Dedifferentiated amniotic fluid mesenchymal stem cell (primary cell): Measurements from ENCODE around the gene COX7A1.
"Not testable (repeated sequence)": the region's sequence is repeated elsewhere in the genome, so short reads cannot be mapped to it uniquely, and the experiment has no call there.

ENCODE experiments used
- DNase-seq: peaks from one replicate; pipeline ENCODE4 v3.0.0-alpha.2; 2016; ENCODE audit errors: extremely low spot score

The COX7A1 gene

DNA sequence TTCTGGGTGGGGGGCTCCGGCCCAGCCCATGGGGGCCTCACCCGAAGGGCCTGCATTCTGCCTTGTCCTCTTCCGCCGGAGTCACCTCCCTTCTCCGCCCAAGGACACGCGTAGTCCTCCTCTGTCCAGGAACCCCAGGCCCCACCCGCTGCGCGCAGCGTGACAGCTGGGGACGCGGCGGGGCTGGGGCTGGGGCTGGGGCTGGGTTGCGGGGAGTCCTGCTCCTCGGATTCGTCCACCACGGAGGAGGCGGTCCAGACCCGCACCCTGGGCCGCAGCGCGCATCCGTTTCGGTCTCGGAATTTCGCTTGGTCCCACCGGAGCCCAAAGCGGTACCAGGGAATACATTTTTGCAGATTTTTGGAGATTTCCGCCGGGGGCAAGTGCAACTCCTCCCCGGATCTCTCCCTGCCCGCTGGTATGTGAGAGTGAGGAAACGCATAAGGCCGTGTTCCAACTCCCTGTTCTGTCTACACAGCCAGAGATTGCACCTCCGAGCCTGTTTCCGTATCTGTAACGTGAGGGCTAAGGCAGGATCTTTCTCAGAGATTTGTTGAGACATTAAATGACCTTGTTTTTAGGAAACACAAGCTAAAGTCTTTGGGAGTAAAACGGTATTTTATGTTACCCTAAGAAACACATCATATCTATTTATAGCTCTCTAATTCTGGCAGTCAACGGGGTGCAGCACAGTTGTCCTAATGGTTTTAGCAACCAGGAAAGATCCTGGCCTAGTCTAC is at the start of gene COX7A1:
Gene COX7A1, minus strand, starts transcription at position 96 of the 740 bp plus-strand sequence. Its CDS starts 40 bp downstream, at position 56.
- no peak for DNase-seq

- DNase-seq = no peak
These were observed 49.4 kb upstream of the COX7A1 start for GRCh38 chr19:36201684-36202083.

- no peak for DNase-seq
These were observed 45.9 kb upstream of the COX7A1 start for GRCh38 chr19:36198119-36198518.

DNA sequence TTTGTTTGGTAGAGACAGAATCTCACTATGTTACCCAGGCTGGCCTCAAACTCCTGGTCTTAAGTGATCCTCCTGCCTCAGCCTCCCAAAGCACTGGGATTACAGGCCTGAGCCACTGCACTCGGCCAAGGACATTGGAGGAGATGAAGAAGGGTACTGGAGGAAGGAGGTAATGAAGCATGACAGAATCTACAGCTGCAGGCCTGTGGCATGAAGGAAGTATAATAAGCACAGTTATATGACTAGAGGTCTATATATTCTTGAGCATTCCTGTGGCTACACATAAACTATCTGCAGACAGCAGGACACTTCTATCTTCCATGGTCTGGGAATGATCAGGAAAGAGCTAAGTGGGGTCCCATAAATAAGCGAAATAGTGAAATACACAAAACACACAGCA is 44.0 kb upstream of the COX7A1 start:
- no peak for DNase-seq

GRCh38 chr19:36186722-36187121 is 34.5 kb upstream of the COX7A1 start:
- DNase-seq = not testable (repeated sequence)

DNA sequence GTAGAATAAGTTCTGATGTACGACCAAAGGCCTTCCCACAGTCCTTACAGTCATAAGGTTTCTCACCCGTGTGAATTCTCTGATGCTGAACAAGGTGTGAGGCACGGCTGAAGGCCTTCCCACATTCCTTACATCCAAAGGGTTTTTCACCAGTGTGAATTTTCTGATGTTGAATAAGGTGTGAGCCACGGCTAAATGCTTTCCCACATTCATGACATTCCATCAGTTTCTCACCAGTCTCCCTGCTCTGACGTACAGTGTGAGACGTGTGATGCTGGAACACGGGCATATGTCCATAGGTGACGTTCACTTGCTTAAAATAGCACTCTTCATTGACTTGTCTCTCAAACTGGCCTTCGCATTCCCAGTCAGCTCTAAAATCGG is 31.0 kb upstream of the COX7A1 start:
- no peak for DNase-seq

DNA sequence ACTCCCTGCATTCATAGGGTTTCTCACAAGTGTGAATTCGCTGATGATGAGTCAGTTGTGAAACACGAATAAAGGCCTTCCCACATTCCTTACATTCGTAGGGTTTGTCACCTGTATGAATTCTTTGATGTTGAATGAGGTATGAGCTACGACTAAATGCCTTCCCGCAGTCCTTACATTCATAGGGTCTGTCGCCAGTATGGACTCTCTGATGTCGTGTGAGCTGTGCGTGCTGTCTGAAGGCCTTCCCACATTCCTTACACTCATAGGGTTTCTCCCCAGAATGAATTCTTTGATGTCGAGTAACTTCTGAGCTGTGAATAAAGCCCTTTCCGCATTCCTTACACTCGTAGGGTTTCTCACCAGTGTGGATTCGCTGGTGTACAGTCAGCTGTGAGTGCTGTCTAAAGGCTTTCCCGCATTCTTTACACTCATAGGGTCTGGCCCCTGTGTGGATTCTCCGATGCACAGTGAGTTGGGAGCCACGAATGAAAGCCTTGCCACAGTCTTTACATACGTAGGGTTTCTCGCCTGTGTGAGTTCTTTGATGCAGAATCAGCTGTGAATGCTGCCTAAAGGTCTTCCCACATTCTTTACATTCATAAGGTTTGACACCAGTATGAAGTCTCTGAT is 30.5 kb upstream of the COX7A1 start:
- no peak for DNase-seq

GRCh38 chr19:36179077-36179476 is 26.8 kb upstream of the COX7A1 start:
- not testable (repeated sequence) for DNase-seq

DNA sequence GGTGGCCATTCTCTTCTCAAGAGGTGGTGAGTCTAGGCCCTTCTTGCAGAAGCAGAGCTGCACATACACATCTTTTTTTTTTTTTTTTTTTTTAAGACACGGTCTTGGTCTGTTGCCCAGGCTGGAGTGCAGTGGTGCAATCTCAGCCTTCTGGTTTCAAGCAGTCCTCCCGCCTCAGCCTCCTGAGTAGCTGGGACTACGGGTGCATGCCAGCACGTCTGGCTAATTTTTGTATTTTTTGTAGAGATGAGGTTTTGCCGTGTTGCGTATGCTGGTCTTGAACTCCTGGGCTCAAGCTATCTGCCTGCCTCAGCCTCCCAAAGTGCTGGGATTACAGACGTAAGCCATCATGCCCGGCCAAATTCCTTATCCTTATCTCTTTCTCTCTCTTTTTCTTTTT is 21.6 kb upstream of the COX7A1 start:
- DNase-seq = not testable (repeated sequence)

- DNase-seq = no peak
These were observed 20.6 kb upstream of the COX7A1 start for GRCh38 chr19:36172852-36173251.

- DNase-seq = no peak
These were observed 17.0 kb upstream of the COX7A1 start for GRCh38 chr19:36169084-36169760.

- no peak for DNase-seq
These were observed 11.6 kb upstream of the COX7A1 start for GRCh38 chr19:36163813-36164212.

- DNase-seq = no peak
These were observed 8.8 kb upstream of the COX7A1 start for GRCh38 chr19:36160821-36161596.

GRCh38 chr19:36153126-36153525 is 879 bp upstream of the COX7A1 start:
- DNase-seq = no peak

DNA sequence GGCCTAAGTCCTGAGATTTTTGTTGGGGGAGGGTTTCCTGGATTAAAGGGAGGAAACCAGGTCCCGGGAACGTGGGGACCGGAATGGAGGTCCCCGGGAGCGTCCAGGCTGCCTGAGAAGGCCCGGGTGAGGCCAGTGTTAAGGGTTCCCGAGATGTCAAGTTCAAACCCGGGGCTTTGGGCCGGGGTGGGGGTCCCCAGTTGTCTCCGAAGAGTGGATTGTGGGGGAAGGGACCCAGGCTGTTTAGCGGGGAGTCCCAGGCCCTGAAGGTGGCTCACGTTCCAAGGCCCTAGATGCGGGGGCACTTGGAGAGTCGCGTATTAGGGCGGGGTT is 262 bp downstream of the COX7A1 start:
- no peak for DNase-seq

GRCh38 chr19:36151144-36152018 is 866 bp downstream of the COX7A1 start:
- no peak for DNase-seq

DNA sequence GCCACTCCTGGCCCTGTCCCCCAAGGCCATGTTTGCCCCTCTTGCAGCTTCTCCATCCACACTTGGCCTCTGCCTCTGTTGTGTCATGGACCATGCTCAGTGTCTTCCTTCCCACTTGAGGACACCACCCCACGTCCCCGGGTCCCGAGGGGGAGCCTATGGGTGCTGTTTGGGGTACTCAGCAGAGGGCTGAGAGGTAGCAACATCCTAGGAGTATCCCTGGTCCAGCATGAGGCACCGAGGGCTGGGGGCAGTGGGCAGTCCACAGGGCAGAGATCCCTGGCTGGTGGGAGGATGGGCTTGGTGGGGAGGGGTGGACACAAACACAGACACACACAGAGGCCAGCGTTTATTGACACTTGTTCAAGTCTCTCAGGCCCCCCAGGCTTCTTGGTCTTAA is 1.7 kb downstream of the COX7A1 start:
- no peak for DNase-seq

DNA sequence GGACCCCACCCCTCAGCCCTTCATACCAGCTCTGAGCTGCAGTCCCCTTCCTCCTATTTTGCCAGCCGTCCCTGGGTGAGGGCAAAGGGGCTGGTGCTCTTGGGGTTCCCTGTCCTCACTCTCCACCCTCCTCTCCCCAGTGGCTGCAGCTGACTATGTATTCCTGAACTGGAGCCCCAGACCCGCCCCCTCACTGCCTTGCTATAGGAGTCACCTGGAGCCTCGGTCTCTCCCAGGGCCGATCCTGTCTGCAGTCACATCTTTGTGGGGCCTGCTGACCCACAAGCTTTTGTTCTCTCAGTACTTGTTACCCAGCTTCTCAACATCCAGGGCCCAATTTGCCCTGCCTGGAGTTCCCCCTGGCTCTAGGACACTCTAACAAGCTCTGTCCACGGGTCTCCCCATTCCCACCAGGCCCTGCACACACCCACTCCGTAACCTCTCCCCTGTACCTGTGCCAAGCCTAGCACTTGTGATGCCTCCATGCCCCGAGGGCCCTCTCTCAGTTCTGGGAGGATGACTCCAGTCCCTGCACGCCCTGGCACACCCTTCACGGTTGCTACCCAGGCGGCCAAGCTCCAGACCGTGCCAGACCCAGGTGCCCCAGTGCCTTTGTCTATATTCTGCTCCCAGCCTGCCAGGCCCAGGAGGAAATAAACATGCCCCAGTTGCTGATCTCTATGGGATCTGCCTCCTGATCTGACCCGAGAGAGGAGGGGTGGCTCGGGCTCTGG is 2.4 kb downstream of the COX7A1 start:
- DNase-seq = no peak

DNA sequence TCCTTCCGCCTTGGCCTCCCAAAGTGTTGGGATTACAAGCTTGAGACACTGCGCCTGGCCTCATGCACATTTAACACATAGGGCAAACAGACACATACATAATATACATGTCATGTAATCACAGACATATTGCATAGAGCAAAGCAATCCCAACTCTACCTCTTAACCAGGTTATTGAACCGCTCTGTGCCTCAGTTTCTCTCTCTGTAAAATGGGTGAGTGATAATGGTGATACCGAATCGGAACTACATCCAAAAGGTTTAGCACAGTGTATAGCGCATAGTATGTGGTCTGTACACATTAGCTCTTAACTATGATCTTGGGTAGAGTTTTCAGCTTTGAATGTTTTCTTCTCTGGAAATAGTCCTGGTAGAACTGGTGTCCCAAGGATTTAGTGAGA is 7.6 kb downstream of the COX7A1 start:
- no peak for DNase-seq

DNA sequence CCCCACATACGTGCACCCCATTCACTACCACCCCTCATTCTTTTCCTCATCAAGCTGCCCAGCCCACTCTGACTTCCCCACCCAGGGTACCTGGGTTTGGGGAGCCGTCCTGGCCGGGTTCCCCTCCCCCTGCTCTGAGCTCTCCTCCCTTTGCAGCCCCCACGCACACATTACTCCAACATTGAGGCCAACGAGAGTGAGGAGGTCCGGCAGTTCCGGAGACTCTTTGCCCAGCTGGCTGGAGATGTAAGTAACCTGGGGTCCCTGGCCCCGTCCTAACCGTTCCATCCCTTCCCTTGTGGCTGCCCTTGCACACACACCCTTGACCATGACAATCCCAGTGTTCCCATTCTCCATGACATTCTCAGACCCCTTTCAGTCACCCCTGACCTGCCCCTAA is 9.8 kb downstream of the COX7A1 start:
- no peak for DNase-seq

- DNase-seq = no peak
These were observed 10.2 kb downstream of the COX7A1 start for GRCh38 chr19:36142046-36142445.
